ENCODE measurements around the gene RDH12.

GRCh38 chr14:67719866-67720265, 18.2 kb downstream of the RDH12 start:
- no peak for TF ChIP-seq CTCF (IDR thresholded peaks at IDR 0.05 in 4 of 5, conservative IDR thresholded peaks at IDR 0.05 in 1 of 5)
- TF ChIP-seq POLR2A (IDR thresholded peaks at IDR 0.05): no peak

Measured in gastrocnemius medialis (tissue), 4 donors.